Posterior vena cava (tissue), 2 donors: ENCODE results near the gene TRIM38. TPM values are rescaled to one million over a fixed set of nuclear protein-coding genes. Genes with fewer than 3 reads are reported as not detected.

Experiments used
- DNase-seq: peaks from one replicate; pipeline ENCODE4 v3.0.0-alpha.2; 2020; ENCODE audit warnings: low spot score
- intact Hi-C, 2 donors: fragments of 100-400 bp; cut with DNase I; formaldehyde crosslinking; loops; one replicate each; pipeline versions ENCODE4 v1.14.1 to v1.14.2; 2022 to 2023
- total RNA-seq, 2 donors: library from RNA; stranded (reverse); fragmentation: NEBNext Ultra II Directional; extraction: Animal tissue kit (Norgen Biotek cat#: 25700); gene quantifications; one replicate each; pipeline ENCODE4 v1.2.1, GENCODE V29; 2021
- donor health status: DM: yes; HTN: yes; CAD: no.
- donor health status: DM: yes; HTN: yes; CAD: no.

TRIM38 gene
- total RNA-seq, 2 donors from 2014 or later: 13.7 to 13.8 TPM

- intact Hi-C loops: no loop called here
- peak; percentile 90 for DNase-seq
These were observed 58.4 kb downstream of the TRIM38 start for GRCh38 chr6:26021001-26021349.

- intact Hi-C loops: no loop called here
- DNase-seq: peak; percentile 97
These were observed 58.9 kb downstream of the TRIM38 start for GRCh38 chr6:26021350-26022131.

DNA sequence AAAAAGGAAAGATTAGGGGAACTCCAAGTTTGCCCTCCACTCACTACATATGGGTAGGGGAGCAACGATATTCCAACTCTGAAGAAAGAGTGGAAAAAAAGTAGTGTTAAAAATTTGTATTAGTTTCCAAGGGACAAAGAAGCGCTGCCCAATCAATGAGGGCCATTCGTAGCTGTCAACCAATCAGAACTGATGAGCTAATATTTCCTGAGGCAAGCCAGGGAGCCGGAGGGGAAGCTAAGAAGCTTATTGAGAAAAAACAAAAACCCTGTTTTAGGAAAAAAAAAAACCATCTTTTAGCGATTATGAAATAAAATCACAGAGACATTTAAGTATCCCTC lies 59.5 kb downstream of the TRIM38 start:
- DNase-seq: no peak
- intact Hi-C loops: no loop called here

DNA sequence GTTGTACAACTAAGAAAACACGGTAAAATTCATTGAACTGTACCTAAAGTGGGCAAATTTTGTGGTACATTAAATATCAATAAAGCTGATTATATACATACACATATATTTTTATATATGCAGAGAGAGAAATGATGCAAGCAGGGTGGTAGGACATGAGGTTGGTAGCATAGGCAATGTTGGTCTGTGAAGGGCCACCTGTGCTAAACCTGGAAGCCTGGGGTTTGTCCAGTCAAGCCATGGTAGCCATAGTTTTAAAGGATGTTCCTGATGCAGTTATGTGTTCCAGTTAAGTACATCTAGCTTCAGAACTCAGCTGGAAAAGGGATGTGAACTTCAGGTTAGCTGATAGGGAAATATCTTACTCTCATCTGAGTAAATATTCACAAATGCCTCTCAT lies 60.1 kb downstream of the TRIM38 start:
- intact Hi-C loops: no loop called here
- DNase-seq: no peak

DNA sequence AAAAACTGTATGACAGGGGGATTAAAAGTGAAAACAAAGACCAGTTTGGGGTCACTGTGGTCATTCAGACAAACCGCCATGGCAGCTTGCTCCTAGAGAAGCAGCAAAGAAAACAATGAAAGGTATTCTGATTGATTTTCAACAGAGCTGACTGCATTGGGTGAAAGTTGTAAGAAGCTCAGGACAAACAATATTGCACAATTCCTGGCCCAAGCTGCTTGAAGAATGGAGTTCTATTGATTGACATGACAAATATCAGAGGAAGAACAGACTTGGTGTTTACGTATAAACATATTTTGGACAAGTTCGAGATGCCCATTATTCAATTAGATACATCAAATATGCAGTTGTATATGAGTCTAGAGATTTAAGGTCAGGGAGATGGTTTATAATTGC lies 62.0 kb downstream of the TRIM38 start:
- no peak for DNase-seq
- intact Hi-C loops: no loop called here

DNA sequence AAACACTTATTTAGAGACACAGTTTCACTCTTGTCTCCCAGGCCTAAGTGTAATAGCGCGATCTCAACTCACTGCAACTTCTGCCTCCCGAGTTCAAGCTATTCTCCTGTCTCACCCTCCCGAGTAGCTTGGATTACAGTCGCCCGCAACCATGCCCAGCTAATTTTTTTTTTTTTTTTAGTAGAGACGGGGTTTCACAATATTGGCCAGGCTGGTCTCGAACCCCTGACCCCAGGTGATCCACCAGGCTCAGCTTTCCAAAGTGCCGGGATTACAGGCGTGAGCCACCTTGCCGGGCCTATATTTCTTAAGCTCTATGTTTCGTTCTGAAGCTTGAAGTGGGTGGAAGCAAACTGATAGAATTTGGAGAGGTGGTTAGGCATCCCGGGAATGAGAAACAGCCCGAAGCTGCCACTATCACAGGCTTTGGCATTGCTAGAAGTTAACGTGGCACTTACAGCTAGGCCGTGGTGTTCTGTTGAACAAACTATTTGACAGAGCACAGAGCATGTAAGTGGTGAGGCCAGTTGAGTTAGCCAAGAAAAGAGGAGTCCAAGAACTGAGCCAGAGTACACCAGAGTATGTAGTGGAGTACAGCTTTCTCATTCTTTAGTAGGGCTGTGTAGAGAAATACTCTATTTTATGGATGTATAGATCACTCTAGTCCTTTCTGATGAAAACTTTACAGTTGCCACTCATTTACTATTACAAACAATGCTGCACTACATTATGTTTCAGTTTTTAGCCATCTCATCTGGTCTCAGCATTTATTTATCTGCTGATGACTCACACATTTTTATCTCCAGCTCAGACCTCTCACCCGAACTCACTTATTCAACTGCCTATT lies 62.7 kb downstream of the TRIM38 start:
- intact Hi-C loops: no loop called here
- DNase-seq: no peak

DNA sequence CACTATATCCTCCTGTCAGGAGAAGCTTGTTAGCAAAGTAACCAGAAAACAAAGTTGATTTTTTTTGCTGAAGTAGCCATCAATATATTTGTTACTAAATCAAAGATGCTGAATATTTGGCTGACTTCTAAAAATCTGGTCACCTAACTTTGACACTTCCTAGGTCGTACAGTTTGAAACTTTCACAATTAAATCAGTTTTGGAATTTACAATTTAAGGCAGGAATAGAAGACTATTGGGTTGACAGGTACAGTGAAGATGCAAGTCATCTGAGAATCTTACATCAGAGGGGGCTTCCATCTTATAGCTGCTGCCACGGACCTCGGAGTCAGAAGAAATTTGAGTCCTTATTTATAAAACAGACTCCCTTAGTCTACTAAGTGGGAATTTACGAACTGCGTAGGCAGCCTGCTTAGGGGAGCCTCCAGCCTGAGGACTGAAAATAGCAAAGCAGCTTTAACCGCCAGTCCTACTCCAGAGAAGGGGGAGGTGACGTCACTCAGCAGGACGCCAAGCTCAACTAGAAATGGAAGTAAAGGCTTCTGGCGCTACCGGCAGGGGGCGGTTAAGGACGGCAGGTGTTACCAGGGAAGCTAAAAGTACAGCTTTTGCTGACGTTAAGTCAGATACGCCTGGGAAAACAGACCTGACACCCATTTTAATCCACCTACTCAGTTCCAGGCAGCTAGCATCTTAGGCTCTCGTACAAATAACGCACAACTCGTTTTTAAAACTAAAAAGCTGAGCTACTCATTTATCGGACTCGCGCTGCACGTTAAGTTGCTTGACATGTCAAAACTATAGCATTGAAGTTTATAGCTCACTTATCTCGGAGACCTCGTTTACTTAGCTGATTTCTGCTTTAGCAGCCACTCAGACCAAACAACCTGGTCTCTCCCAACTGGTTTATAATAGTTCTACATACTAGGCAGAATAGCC lies 63.6 kb downstream of the TRIM38 start:
- intact Hi-C loops: no loop called here
- peak; percentile 96 for DNase-seq

GRCh38 chr6:26026833-26027490 lies 64.4 kb downstream of the TRIM38 start:
- intact Hi-C loops: no loop called here
- DNase-seq: peak; percentile 95

DNA sequence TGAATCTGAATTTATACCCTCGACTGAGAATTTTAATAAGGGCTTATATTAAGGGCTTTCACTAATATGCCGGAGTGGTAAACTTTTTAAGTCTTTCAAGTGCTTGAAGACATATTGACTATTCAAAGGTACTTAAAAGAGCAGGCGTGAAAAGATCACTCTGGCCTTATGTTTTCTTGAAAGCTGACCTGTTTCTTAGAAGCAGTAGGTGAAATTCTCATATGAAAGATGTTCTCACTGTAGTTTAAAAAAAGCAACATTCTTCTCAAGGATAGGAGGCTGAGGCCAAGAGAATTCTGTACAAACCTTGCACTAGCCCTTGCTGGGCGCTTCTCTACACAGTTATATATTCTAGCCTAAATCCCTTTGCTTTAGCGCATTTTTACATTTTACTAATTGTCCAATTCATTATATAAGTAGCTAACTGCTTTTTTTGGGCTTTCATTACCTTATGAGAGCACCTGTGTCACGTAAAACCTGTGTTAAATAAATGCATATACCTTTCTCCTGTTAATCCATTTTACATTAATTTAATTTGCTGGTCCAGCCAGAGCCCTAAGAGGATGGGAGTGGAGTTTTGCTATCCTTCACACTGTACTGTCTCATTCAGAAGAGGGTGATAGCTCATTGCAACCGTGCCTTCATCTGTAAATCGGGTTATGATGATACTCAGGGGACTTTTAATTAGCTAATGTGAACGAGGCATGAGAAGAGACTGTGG lies 65.0 kb downstream of the TRIM38 start:
- DNase-seq: no peak
- intact Hi-C loops: no loop called here

GRCh38 chr6:26028212-26028745 lies 65.7 kb downstream of the TRIM38 start:
- intact Hi-C loops: no loop called here
- DNase-seq: no peak

DNA sequence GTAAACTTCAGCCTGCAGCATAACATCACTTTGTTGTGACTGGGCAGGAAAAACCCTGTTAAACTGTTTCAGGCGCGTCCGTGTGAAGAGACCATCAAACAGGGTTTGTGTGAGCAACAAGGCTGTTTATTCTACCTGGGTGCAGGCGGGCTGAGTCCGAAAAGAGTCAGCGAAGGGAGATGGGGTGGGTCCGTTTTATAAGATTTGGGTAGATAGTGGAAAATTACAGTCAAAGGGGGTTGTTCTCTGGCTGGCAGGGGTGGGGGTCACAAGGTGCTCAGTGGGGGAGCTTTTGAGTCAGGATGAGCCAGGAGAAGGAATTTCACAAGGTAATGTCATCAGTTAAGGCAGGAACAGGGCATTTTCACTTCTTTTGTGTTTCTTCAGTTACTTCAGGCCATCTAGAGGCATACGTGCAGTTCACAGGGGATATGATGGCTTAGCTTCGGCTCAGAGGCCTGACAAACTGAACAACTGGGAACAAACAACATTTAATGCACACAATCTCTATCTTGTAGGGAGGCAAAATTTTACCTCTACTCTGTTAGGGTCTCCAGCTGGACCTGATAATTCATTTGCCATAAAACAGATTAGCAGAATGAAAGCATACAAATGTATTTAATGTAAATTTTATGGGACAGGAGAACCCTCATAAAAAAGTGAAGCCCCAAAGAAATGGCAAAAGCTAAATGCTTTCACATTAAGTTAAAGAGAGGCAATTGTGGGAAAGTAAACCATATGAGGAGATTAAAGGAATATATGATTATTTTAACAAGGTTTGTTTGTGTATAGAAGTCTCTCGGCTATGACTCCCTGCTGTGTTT lies 66.4 kb downstream of the TRIM38 start:
- intact Hi-C loops: no loop called here
- no peak for DNase-seq

DNA sequence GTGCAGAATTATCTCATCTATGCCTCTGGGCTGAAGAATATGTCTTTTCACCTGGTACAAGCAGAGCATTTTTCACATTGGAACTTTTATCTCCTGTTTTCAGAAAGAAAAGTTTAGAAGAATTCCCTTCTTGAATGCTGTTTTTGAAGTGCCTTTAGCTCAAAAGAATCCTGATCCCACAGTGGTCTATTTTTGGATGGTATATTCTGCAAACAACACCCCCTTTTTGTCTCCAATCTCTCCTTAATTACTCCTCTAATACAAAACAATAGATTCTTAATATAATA lies 66.9 kb downstream of the TRIM38 start:
- DNase-seq: no peak
- intact Hi-C loops: no loop called here

DNA sequence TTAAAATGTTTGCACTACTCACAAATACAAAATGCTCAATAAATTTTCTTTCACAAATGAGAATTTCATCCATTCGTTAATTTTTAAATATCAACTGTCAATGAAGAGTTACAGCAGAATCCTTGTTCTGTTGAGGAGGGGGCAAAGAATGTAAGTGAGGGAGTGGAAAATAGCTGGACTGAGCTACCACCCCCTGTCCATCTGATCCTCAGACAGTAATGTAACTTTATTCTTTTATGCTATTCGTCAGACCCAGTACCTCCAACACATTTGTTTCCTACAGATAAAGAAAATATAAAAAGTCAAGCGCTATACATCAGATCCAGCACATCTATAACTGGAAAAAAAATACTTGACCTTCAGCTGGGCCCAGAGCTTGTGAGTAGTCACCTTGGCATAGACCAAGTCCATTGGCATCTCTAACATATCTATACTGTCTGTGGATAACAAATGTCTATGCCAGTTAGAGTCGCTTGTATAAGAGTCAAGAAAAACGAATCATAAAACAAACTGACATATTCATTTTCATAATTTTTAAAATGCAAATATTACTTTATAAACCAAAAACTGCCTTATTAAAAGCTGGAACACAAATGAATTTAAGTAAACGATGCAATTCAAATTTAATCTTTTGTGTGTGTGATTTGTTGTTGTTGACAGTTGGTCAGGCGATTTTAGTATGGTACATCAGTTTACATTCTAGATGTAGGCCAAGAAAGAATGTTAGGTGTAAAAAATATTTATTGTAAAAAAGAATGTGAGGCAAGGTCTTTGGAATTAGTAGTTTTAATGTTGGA lies 67.5 kb downstream of the TRIM38 start:
- DNase-seq: no peak
- intact Hi-C loops: no loop called here

GRCh38 chr6:26030716-26031115 lies 68.1 kb downstream of the TRIM38 start:
- no peak for DNase-seq
- intact Hi-C loops: no loop called here

GRCh38 chr6:26031151-26031594 lies 68.6 kb downstream of the TRIM38 start:
- DNase-seq: no peak
- intact Hi-C loops: no loop called here

DNA sequence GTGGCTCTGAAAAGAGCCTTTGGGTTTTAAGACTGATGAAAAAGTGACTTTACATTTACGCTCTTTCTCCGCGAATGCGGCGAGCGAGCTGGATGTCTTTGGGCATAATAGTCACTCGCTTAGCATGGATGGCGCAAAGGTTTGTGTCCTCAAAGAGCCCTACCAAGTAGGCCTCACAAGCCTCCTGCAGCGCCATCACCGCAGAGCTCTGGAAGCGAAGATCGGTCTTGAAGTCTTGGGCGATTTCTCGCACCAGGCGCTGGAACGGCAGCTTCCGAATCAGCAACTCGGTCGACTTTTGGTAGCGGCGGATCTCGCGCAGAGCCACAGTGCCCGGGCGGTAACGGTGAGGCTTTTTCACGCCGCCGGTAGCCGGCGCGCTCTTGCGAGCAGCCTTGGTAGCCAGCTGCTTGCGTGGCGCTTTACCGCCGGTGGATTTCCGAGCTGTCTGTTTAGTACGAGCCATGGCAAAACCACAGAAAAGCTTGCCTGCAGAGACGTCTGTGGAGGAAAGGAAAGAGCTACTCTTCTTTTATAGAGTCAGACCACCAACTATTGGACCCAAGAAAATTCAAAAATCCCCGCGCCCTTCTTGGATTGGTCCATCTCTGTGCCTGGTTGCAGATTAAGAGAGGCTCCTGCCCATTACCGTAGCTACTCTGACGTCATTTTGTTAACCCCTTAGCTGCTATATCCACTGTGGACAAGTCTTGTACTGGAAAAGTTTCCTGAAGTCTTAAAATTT lies 69.2 kb downstream of the TRIM38 start:
- intact Hi-C loops: no loop called here
- DNase-seq: peak; percentile 85
